SK-N-SH (cell line): ENCODE measurements around the gene SHANK2.

ENCODE experiments used
- POLR2AphosphoS5 ChIP-seq: IDR thresholded peaks from 2 replicates; pipeline ENCODE4 v1.6.1; 2012; ENCODE audit warnings: low read depth, low read length
- TF ChIP-seq, protein P1 (sequence below): fragments of 150-350 bp; IDR thresholded peaks from 2 replicates; pipeline ENCODE4 v1.6.1; 2017; ENCODE audit warnings: antibody characterized with exemption, low read length, low read depth, borderline replicate concordance
- TF ChIP-seq, protein P2 (sequence below): fragments of 200-600 bp; sonication (generic); IDR thresholded peaks from 2 replicates; pipeline ENCODE4 v1.6.1; 2017; ENCODE audit warnings: antibody characterized with exemption, mild to moderate bottlenecking, moderate library complexity

DNA sequence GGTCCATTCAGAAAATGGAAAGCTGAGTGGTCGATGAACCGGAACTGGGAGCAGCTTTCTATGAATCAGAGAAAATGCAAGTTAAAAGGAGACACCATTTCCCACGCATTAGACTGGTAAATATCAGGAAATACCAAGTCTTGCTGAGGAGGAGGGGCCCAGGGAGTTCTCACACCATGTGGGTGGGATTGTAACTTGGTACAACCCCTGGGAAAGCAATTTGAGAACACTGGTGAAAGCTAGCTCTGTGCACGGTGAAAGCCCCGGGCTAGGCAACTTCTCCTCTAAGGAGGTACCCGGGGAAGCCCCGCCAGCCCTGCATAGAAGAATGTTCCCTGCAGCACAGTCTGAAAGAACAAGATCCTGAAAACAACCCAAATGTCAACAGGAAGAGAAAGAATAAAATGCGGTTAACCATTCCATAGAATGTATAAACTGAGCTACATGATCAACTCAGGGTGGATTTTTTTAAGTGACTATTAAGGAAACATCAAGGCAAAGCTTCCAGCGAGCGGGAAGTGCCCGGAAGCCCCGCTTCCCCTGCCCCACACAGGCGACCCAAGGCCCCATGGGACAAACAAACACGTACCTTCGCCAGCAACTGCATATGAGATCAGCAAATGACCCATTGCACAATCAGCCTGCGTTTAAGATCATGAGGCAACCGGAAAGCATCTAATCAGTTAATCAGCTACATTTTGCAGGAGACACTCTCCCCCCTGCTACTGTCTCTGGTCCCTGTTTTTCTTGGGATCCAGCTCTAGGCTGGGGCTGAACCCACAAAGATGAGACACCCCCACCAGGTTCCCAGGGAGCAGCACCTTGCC, 11.3 kb downstream of the SHANK2 start:
- TF ChIP-seq, protein P1, sequence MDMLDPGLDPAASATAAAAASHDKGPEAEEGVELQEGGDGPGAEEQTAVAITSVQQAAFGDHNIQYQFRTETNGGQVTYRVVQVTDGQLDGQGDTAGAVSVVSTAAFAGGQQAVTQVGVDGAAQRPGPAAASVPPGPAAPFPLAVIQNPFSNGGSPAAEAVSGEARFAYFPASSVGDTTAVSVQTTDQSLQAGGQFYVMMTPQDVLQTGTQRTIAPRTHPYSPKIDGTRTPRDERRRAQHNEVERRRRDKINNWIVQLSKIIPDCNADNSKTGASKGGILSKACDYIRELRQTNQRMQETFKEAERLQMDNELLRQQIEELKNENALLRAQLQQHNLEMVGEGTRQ = no peak
- no peak for TF ChIP-seq POLR2AphosphoS5
- TF ChIP-seq, protein P2, sequence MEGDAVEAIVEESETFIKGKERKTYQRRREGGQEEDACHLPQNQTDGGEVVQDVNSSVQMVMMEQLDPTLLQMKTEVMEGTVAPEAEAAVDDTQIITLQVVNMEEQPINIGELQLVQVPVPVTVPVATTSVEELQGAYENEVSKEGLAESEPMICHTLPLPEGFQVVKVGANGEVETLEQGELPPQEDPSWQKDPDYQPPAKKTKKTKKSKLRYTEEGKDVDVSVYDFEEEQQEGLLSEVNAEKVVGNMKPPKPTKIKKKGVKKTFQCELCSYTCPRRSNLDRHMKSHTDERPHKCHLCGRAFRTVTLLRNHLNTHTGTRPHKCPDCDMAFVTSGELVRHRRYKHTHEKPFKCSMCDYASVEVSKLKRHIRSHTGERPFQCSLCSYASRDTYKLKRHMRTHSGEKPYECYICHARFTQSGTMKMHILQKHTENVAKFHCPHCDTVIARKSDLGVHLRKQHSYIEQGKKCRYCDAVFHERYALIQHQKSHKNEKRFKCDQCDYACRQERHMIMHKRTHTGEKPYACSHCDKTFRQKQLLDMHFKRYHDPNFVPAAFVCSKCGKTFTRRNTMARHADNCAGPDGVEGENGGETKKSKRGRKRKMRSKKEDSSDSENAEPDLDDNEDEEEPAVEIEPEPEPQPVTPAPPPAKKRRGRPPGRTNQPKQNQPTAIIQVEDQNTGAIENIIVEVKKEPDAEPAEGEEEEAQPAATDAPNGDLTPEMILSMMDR = no peak
